Natural killer cell (primary cell): ENCODE data around the gene ARHGEF18. TPM values are rescaled to one million over a fixed set of nuclear protein-coding genes. Genes with fewer than 3 reads are reported as not detected.

Experiments used
- ATAC-seq, 3 donors: fragments of 150-1000 bp in 2 of 3; fragments of 200-7000 bp in 1 of 3; cut with Tn5 transposase; 1 replicate in 1 of 3; 2 replicates in 2 of 3; pipeline ENCODE4 v1.10.0; 2021; ENCODE audit warnings: mild to moderate bottlenecking in 2 of 3, moderate library complexity in 2 of 3
- DNase-seq, 2 donors: peaks; one replicate each; pipeline versions ENCODE4 v3.0.0 to v3.0.0-alpha.2; 2013 to 2021; ENCODE audit warnings: mixed read lengths in 1 of 2
- H3K27ac ChIP-seq: one replicate; pipeline ENCODE4 v1.5.1; 2013; ENCODE audit warnings: mild to moderate bottlenecking, low read length
- H3K27me3 ChIP-seq: one replicate; pipeline ENCODE4 v1.6.1; 2013; ENCODE audit warnings: low read length; ENCODE audit not compliant: control insufficient read depth, insufficient read depth
- H3K36me3 ChIP-seq: one replicate; pipeline ENCODE4 v1.6.1; 2013; ENCODE audit warnings: low read length; ENCODE audit not compliant: control insufficient read depth, insufficient read depth
- H3K4me1 ChIP-seq: one replicate; pipeline ENCODE4 v1.6.1; 2013; ENCODE audit warnings: low read length; ENCODE audit not compliant: control insufficient read depth, insufficient read depth
- H3K4me3 ChIP-seq: one replicate; pipeline ENCODE4 v1.5.1; 2013; ENCODE audit warnings: low read length
- H3K9me3 ChIP-seq: one replicate; pipeline ENCODE4 v1.6.1; 2013; ENCODE audit warnings: low read length; ENCODE audit not compliant: control insufficient read depth, insufficient read depth
- H3K27ac Mint-ChIP-seq, 2 donors: one replicate each; pipeline ENCODE4 v1.8.0; 2022; ENCODE audit warnings: mild to moderate bottlenecking in 2 of 2, mixed read lengths in 2 of 2, moderate library complexity in 1 of 2
- H3K27me3 Mint-ChIP-seq, 2 donors: one replicate each; pipeline ENCODE4 v1.8.0; 2022; ENCODE audit warnings: low read depth in 2 of 2, mixed read lengths in 2 of 2
- H3K36me3 Mint-ChIP-seq: one replicate; pipeline ENCODE4 v1.8.0; 2022; ENCODE audit warnings: mixed read lengths
- H3K4me1 Mint-ChIP-seq, 2 donors: one replicate each; pipeline ENCODE4 v1.8.0; 2022; ENCODE audit warnings: mixed read lengths in 2 of 2
- H3K4me3 Mint-ChIP-seq: one replicate; pipeline ENCODE4 v1.8.0; 2022; ENCODE audit warnings: mild to moderate bottlenecking, moderate library complexity, mixed read lengths
- H3K9me3 Mint-ChIP-seq, 2 donors: one replicate each; pipeline ENCODE4 v1.8.0; 2022; ENCODE audit warnings: mixed read lengths in 2 of 2
- WGBS: methylation state at CpG from one replicate; pipeline ENCODE4 v1.1.7; 2013; ENCODE audit warnings: missing lambda C conversion rate; ENCODE audit not compliant: insufficient coverage; 5-methylcytosine and 5-hydroxymethylcytosine counted together
- intact Hi-C: fragments of 100-400 bp; cut with micrococcal nuclease; formaldehyde crosslinking; loops from one replicate; pipeline ENCODE4 v1.14.2; 2022
- total RNA-seq, 4 donors: library from RNA; stranded (reverse); fragments of 120-200 nt in 1 of 4; gene quantifications; one replicate each; pipeline versions ENCODE4 v1.2.3 to v1.2.4, GENCODE V29; 2013 to 2022
- TF ChIP-seq, protein P1 (sequence below): fragments of 200-600 bp; IDR thresholded peaks from one replicate; pipeline ENCODE4 v1.8.0; 2022; ENCODE audit warnings: antibody characterized with exemption

Gene ARHGEF18
- total RNA-seq, 3 donors from 2014 or later (not counting 1 experiment from before 2014, with no cell fraction given) = 53.6 to 61.5 (median 54.1) TPM

DNA sequence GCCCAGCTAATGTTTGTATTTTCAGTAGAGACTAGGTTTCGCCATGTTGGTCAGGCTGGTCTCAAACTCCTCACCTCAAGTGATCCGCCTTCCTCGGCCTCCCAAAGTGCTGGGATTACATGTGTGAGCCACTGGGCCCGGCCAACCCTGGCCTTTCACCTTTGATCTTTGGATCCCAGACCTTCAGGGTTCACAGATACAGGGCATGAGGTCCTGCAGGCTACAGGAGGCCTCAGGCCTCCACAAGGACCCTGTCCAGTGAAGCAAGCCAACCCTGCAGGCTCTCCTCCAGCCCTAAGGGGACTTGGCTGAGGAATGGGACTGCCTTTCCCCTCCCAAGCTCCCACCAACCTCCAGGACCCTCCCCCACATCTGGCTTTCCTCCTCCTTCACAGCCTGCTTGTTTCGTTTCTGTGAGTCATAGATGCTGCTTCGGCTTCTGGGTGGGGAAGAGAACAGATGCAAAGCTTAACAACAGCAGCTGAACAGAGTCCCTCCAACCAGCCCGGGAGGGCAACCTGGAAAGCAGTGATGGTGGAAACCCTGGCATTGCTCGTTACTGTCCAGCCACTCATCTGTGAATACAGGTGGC lies 11.8 kb downstream of the ARHGEF18 start:
- H3K4me1 Mint-ChIP-seq = peaks cover 21 to 50% of the 10 kb centered on the region in 2 donors
- peaks cover 5% of the 10 kb centered on the region for H3K4me1 ChIP-seq
- no peak overlapping the region for H3K4me3 ChIP-seq
- no peaks in the 10 kb centered on the region for H3K9me3 ChIP-seq
- intact Hi-C loops = no loop called here
- H3K4me3 Mint-ChIP-seq = no peak overlapping the region
- no peaks in the 10 kb centered on the region for H3K27me3 ChIP-seq
- no peaks in the 10 kb centered on the region for H3K27me3 Mint-ChIP-seq
- H3K36me3 ChIP-seq = peaks cover 52% of the 10 kb centered on the region
- ATAC-seq (no peak), DNase-seq (no peak)
- TF ChIP-seq, protein P1, sequence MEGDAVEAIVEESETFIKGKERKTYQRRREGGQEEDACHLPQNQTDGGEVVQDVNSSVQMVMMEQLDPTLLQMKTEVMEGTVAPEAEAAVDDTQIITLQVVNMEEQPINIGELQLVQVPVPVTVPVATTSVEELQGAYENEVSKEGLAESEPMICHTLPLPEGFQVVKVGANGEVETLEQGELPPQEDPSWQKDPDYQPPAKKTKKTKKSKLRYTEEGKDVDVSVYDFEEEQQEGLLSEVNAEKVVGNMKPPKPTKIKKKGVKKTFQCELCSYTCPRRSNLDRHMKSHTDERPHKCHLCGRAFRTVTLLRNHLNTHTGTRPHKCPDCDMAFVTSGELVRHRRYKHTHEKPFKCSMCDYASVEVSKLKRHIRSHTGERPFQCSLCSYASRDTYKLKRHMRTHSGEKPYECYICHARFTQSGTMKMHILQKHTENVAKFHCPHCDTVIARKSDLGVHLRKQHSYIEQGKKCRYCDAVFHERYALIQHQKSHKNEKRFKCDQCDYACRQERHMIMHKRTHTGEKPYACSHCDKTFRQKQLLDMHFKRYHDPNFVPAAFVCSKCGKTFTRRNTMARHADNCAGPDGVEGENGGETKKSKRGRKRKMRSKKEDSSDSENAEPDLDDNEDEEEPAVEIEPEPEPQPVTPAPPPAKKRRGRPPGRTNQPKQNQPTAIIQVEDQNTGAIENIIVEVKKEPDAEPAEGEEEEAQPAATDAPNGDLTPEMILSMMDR = no peak
- 91% methylated on average over 8 of the region's 8 CpGs for WGBS
- H3K9me3 Mint-ChIP-seq = peaks cover 0 to 3% of the 10 kb centered on the region in 2 donors
- H3K27ac ChIP-seq = no peak overlapping the region
- no peaks in the 10 kb centered on the region for H3K36me3 Mint-ChIP-seq
- no peak overlapping the region for H3K27ac Mint-ChIP-seq

DNA sequence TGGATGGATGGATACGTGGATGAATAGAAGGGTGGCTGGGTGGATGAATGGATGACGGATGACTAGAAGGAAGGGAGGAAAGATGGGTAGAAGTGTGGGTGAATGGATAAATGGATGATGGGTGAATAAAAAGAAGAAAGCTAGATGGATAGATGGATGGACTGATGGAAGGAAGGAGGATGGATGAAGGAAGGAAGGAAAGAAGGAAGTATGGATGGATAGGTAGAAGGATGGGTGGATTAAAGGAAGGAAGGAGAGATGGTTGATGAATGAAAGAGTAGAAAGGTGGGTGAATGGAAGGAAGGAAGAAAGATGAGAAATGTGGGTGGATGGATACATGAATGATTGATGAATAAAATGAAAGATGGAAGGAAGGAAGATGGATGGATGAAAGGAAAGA lies 14.5 kb downstream of the ARHGEF18 start:
- ATAC-seq (no peak), DNase-seq (no peak)
- H3K9me3 Mint-ChIP-seq = peaks cover 0 to 2% of the 10 kb centered on the region in 2 donors
- no peak overlapping the region for H3K4me3 Mint-ChIP-seq
- H3K27me3 Mint-ChIP-seq = no peaks in the 10 kb centered on the region
- H3K9me3 ChIP-seq = no peaks in the 10 kb centered on the region
- no peaks in the 10 kb centered on the region for H3K4me1 ChIP-seq
- H3K36me3 Mint-ChIP-seq = no peaks in the 10 kb centered on the region
- H3K27ac Mint-ChIP-seq = peak overlapping the region; percentile 2 to 54
- H3K36me3 ChIP-seq = peaks cover 56% of the 10 kb centered on the region
- WGBS = 95% methylated on average over 2 of the region's 2 CpGs
- peaks cover 6 to 31% of the 10 kb centered on the region in 2 donors for H3K4me1 Mint-ChIP-seq
- no peak overlapping the region for H3K27ac ChIP-seq
- no peaks in the 10 kb centered on the region for H3K27me3 ChIP-seq
- intact Hi-C loops = no loop called here
- H3K4me3 ChIP-seq = no peak overlapping the region
- TF ChIP-seq, protein P1 = no peak

DNA sequence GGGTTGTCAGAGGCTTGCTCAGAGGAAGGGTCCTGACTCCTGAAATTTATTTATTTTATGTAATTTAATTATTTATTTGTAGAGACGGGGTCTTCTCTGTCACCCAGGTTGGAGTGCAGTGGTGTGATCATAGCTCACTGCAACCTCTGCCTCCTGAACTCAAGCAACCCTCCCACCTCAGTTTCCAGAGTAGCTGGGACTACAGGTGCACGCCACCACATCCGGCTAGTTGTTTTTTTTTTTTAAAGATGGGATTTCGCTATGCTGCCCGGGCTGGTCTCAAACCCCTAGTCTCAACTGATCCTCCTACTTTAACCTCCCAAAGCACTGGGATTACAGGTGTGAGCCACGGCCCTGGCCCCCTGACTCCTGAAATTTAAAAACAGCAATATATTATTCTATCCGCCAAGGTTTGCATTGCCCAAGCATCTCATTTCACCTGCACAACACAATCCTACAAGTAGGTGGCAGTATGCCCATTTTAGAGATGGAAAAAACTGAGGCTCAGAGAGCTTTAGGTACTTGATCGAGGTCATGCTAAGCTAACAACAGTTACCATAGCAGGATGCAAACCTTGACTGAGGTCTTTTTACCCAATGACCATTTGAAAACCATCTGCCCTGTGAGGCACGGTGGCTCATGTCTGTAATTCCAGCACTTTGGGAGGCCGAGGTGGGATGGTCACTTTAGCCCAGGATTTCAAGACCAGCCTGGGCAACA lies 18.1 kb downstream of the ARHGEF18 start:
- Histone ChIP-seq H3K36me3 (peaks cover 63% of the 10 kb centered on the region), H3K4me1 (no peaks in the 10 kb centered on the region), H3K9me3 (no peaks in the 10 kb centered on the region), H3K27me3 (no peaks in the 10 kb centered on the region), H3K4me3 (no peak overlapping the region), H3K27ac (no peak overlapping the region)
- DNase-seq (peak in 1 of 2 donors; percentile 61), ATAC-seq (peak in 2 of 3 donors; percentile 62 to 71)
- no peak overlapping the region for H3K27ac Mint-ChIP-seq
- WGBS = 85% methylated on average over 10 of the region's 10 CpGs
- no peaks in the 10 kb centered on the region for H3K27me3 Mint-ChIP-seq
- peaks cover 0 to 21% of the 10 kb centered on the region in 2 donors for H3K4me1 Mint-ChIP-seq
- H3K9me3 Mint-ChIP-seq = no peaks in the 10 kb centered on the region
- TF ChIP-seq, protein P1 = peak; percentile 39
- H3K36me3 Mint-ChIP-seq = no peaks in the 10 kb centered on the region
- no peak overlapping the region for H3K4me3 Mint-ChIP-seq
- intact Hi-C loops = no loop called here
